DOHH2 (cell line): ENCODE results near the gene RICTOR.

Experiments
- EZH2phosphoT487 ChIP-seq: fragments of 200-600 bp; sonication (generic); IDR thresholded peaks from 2 replicates; pipeline ENCODE4 v1.6.1; 2017; ENCODE audit warnings: borderline replicate concordance, mild to moderate bottlenecking, antibody characterized with exemption, low read length, moderate library complexity, mixed read lengths
- TF ChIP-seq, protein P1 (sequence below): fragments of 200-600 bp; sonication (generic); IDR thresholded peaks from one replicate; pipeline ENCODE4 v1.5.1; 2014; ENCODE audit warnings: antibody characterized with exemption, mild to moderate bottlenecking, low read depth, low read length; ENCODE audit not compliant: poor library complexity, severe bottlenecking

DNA sequence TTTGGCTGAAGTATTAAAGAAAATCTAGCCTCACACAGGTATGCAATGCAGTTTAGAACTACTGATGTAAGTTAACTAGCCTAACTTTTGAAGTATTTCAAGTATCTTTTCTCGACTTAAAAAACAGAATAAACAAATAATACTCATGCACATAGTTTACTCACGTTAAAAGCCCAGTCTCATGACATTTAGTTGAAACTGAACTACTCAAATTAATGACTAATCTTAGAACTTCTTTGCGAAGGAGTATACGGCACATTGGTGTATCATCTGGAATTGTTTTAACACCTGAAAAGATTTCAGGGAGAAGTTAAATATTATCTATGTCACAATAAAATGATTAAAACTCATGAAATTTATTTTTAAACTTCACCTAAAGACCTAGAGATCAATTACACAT is 129.9 kb downstream of the RICTOR start:
- TF ChIP-seq EZH2phosphoT487, result no peak
- TF ChIP-seq, protein P1, sequence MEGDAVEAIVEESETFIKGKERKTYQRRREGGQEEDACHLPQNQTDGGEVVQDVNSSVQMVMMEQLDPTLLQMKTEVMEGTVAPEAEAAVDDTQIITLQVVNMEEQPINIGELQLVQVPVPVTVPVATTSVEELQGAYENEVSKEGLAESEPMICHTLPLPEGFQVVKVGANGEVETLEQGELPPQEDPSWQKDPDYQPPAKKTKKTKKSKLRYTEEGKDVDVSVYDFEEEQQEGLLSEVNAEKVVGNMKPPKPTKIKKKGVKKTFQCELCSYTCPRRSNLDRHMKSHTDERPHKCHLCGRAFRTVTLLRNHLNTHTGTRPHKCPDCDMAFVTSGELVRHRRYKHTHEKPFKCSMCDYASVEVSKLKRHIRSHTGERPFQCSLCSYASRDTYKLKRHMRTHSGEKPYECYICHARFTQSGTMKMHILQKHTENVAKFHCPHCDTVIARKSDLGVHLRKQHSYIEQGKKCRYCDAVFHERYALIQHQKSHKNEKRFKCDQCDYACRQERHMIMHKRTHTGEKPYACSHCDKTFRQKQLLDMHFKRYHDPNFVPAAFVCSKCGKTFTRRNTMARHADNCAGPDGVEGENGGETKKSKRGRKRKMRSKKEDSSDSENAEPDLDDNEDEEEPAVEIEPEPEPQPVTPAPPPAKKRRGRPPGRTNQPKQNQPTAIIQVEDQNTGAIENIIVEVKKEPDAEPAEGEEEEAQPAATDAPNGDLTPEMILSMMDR, result no peak
